OCI-LY3 (cell line): ENCODE data around the gene FEM1B.

Source experiments
- CTCF ChIP-seq: fragments of 200-600, 300-600 bp; sonication (generic); IDR thresholded peaks from 2 replicates; pipeline ENCODE4 v1.5.1; 2014; ENCODE audit warnings: antibody characterized with exemption, low read length, low read depth
- EZH2phosphoT487 ChIP-seq: fragments of 200-600 bp; shearing (Covaris generic); IDR thresholded peaks from 2 replicates; pipeline ENCODE4 v1.6.1; 2018; ENCODE audit warnings: antibody characterized with exemption, mixed run types, low read depth

GRCh38 chr15:68328443-68328842 lies 50.9 kb downstream of the FEM1B start:
- no peak for TF ChIP-seq CTCF
- no peak for TF ChIP-seq EZH2phosphoT487
